H7 (cell line): Measurements from ENCODE around the gene PDZRN3. TPM values are rescaled to one million over a fixed set of nuclear protein-coding genes. Genes with fewer than 3 reads are reported as not detected.

ENCODE experiments used
- DNase-seq: peaks from one replicate; pipeline ENCODE4 v3.0.0; 2012
- H3K27me3 ChIP-seq: 2 replicates; pipeline ENCODE4 v1.6.0; 2011; ENCODE audit warnings: mild to moderate bottlenecking, low read length; ENCODE audit not compliant: control insufficient read depth, insufficient read depth
- H3K36me3 ChIP-seq: replicated peaks from 2 replicates; pipeline ENCODE4 v1.5.1; 2011; ENCODE audit warnings: low read length; ENCODE audit not compliant: control insufficient read depth, insufficient read depth
- H3K4me3 ChIP-seq: 2 replicates; pipeline ENCODE4 v1.5.1; 2011; ENCODE audit warnings: low read depth, mild to moderate bottlenecking, control low read depth, low read length, moderate library complexity; ENCODE audit not compliant: insufficient read depth
- total RNA-seq: library from RNA; depleted of rRNA; stranded (reverse); fragments of >200 nt; shearing (Covaris generic); gene quantifications from 2 replicates; pipeline ENCODE4 v1.2.3, GENCODE V29; 2014

The PDZRN3 gene
- total RNA-seq, 1 experiment from 2014 or later, result 12.0 TPM

DNA sequence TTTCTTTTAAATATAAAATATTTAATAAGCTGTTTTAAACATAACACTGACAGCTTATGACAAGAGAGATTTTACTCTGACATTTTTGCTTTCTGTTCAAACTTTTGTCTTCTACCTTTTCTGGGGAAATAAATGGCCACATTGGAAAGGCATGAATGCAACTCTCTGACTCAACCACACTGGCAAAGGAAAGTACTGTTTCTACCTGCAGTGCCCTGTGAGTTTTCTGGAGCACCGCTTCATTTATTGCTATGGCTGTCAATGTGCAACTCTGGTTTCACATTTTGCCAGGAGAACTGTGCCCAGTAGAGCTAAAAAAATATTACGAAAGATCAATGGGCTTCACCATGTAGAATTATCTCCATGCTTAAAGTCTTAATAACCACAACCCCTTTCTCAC lies 15.1 kb downstream of the PDZRN3 start:
- Histone ChIP-seq H3K4me3 (no peak overlapping the region), H3K27me3 (no peaks in the 10 kb centered on the region), H3K36me3 (no peaks in the 10 kb centered on the region)
- no peak for DNase-seq

- H3K27me3 ChIP-seq, result no peaks in the 10 kb centered on the region
- DNase-seq, result no peak
- H3K36me3 ChIP-seq, result no peaks in the 10 kb centered on the region
- H3K4me3 ChIP-seq, result no peak overlapping the region
Measured at GRCh38 chr3:73609315-73609641, 15.5 kb downstream of the PDZRN3 start.

- H3K4me3 ChIP-seq, result no peak overlapping the region
Measured at GRCh38 chr3:73608456-73609314, 16.1 kb downstream of the PDZRN3 start.

DNA sequence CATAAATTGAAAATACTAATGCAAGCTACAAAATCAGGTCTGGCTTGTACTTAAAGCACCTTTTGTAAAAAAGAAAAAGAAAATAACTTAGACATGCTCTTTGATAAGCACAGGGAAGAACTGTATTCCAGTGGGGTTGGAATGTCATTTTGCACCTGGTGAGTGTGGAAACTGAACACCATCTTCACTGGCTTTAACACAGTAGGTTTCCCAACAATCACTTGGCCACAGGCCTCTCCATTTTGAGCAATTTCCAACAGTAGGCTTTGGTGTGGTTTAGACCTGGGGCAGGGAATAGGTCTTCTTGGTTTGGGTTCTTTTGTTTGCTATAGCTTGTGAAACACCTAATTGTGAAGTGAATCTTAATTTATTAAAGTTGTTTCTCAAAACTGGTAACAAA lies 18.9 kb downstream of the PDZRN3 start:
- Histone ChIP-seq H3K27me3 (no peaks in the 10 kb centered on the region), H3K36me3 (no peaks in the 10 kb centered on the region), H3K4me3 (no peak overlapping the region)
- no peak for DNase-seq

More at GRCh38 chr3:73608456-73609314, 16.1 kb downstream of the PDZRN3 start:
- no peak for DNase-seq
- no peaks in the 10 kb centered on the region for H3K27me3 ChIP-seq
- H3K36me3 ChIP-seq, result no peaks in the 10 kb centered on the region

GRCh38 chr3:73605412-73605811 lies 19.3 kb downstream of the PDZRN3 start:
- H3K4me3 ChIP-seq, result no peak overlapping the region
- no peak for DNase-seq
- H3K36me3 ChIP-seq, result no peaks in the 10 kb centered on the region
- no peaks in the 10 kb centered on the region for H3K27me3 ChIP-seq

DNA sequence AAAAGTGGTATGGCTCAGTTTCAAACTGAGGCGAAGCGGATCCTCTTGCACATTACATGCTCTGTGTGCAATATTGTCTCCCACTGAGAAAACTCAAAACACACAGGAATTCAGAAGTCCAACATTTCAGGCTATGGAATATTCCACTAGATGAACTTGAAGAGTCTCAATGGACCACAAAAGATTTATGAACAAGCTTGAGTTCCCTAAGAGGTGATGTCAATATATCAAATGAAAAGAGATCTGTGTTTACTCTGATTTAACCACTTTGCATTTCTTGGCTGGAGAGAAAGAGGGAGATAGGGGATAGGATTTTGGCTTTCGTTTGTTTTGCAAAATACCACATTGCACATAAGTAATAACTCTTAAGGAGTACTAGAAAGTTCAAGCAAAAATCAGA lies 20.3 kb downstream of the PDZRN3 start:
- DNase-seq, result no peak
- H3K27me3 ChIP-seq, result no peaks in the 10 kb centered on the region
- no peak overlapping the region for H3K4me3 ChIP-seq
- H3K36me3 ChIP-seq, result no peaks in the 10 kb centered on the region

- Histone ChIP-seq H3K36me3 (no peaks in the 10 kb centered on the region), H3K4me3 (no peak overlapping the region), H3K27me3 (no peaks in the 10 kb centered on the region)
- no peak for DNase-seq
Measured at GRCh38 chr3:73603762-73604171, 21.0 kb downstream of the PDZRN3 start.

GRCh38 chr3:73602170-73602569 lies 22.6 kb downstream of the PDZRN3 start:
- H3K27me3 ChIP-seq, result no peaks in the 10 kb centered on the region
- DNase-seq, result no peak
- H3K4me3 ChIP-seq, result no peak overlapping the region
- no peaks in the 10 kb centered on the region for H3K36me3 ChIP-seq

GRCh38 chr3:73601481-73601880 lies 23.3 kb downstream of the PDZRN3 start:
- no peak for DNase-seq
- H3K27me3 ChIP-seq, result no peaks in the 10 kb centered on the region
- no peak overlapping the region for H3K4me3 ChIP-seq
- H3K36me3 ChIP-seq, result no peaks in the 10 kb centered on the region

GRCh38 chr3:73601011-73601410 lies 23.7 kb downstream of the PDZRN3 start:
- no peak for DNase-seq
- Histone ChIP-seq H3K36me3 (no peaks in the 10 kb centered on the region), H3K27me3 (no peaks in the 10 kb centered on the region), H3K4me3 (no peak overlapping the region)

- H3K27me3 ChIP-seq, result no peaks in the 10 kb centered on the region
- no peak for DNase-seq
- H3K36me3 ChIP-seq, result no peaks in the 10 kb centered on the region
- no peak overlapping the region for H3K4me3 ChIP-seq
Measured at GRCh38 chr3:73600293-73600938, 24.3 kb downstream of the PDZRN3 start.

GRCh38 chr3:73599605-73600004 lies 25.1 kb downstream of the PDZRN3 start:
- Histone ChIP-seq H3K4me3 (no peak overlapping the region), H3K27me3 (no peaks in the 10 kb centered on the region), H3K36me3 (no peaks in the 10 kb centered on the region)
- no peak for DNase-seq

- no peak for DNase-seq
- Histone ChIP-seq H3K27me3 (no peaks in the 10 kb centered on the region), H3K4me3 (no peak overlapping the region), H3K36me3 (no peaks in the 10 kb centered on the region)
Measured at GRCh38 chr3:73597476-73597875, 27.3 kb downstream of the PDZRN3 start.

DNA sequence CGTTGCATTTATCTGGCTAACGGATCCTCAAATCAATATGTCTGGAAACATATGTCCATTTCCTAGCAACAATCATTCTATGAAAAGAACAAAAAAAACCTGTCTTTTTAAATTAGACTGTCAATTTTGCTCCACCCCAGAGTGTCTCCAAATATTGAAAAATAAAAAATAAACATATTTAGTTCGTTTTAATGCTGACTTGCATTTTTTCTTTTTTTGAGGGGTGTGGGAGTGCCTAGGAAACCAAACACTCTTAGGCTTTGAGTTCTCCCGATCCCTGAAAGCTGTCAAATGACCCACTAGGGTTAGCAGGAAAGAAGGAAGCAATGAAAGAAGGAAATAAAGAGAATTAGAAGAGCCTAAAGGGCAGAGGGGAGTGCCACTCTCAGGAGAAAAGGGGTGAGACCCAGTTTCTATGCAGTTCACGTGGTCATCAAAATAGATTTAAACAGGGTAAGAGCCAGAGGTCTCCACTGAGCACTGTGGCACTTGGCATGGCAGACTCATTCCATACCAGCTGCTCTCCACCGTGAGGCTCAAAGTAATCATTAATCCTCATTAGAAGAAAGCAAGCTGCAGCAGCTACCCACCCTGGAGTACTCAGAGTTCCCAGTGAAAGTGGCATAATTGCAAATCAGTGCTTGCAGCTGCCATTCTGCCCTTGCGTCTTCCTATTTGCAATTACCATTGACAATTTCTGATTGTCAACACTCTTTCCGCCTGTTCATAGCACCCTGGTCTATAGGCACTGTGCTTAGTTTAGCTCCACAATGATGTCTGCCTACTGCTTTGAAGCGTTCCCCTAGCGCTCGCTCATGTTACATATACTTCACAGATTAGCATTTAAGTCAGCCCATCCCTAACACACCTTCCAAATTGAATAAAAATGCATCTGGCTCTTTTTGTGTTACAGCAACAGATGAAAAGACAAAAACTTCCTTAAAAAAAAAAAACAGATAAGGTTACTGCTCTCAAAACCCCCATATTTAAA lies 32.3 kb downstream of the PDZRN3 start:
- H3K4me3 ChIP-seq, result no peak overlapping the region
- peaks cover 3% of the 10 kb centered on the region; the same call in 1 of the 2 replicates for H3K27me3 ChIP-seq
- peak; percentile 7 for DNase-seq
- H3K36me3 ChIP-seq, result no peaks in the 10 kb centered on the region
